ENCODE measurements around the gene BLMH. TPM values are rescaled to one million over a fixed set of nuclear protein-coding genes. Genes with fewer than 3 reads are reported as not detected.

BLMH gene
- total and polyA plus RNA-seq, 7 donors = 17.0 to 33.0 (median 23.6) TPM

- DNase-seq (no peak), ATAC-seq (peak in 2 of 4 donors; percentile 11 to 23)
- H3K27ac ChIP-seq = peak overlapping the region; percentile 64
- intact Hi-C loops (cut with DNase I) = no loop called here
- H3K36me3 ChIP-seq (ENCODE audit: insufficient read depth in 1 of 2, low read depth in 1 of 2) = peaks cover 0 to 29% of the 10 kb centered on the region in 2 donors
- TF ChIP-seq CTCF (IDR thresholded peaks at IDR 0.05) = no peak
- peak overlapping the region; percentile 86 for H3K4me3 ChIP-seq
- no peaks in the 10 kb centered on the region for H3K9me3 ChIP-seq
- no peaks in the 10 kb centered on the region for H3K27me3 ChIP-seq (ENCODE audit: insufficient read depth in 3 of 3, low read length in 2 of 3)
- 21 to 24% (median 23%) methylated on average over 17 of the region's 17 CpGs for WGBS, 3 donors
- H3K4me1 ChIP-seq = peaks cover 15% of the 10 kb centered on the region
These were observed 628 bp upstream of the BLMH start for GRCh38 chr17:30292286-30292858.

GRCh38 chr17:30290696-30291542, 825 bp downstream of the BLMH start:
- Histone ChIP-seq H3K4me1 (peaks cover 15% of the 10 kb centered on the region), H3K27me3 (ENCODE audit: insufficient read depth in 3 of 3, low read length in 2 of 3) (no peaks in the 10 kb centered on the region), H3K9me3 (no peaks in the 10 kb centered on the region), H3K27ac (peak overlapping the region; percentile 64), H3K36me3 (ENCODE audit: insufficient read depth in 1 of 2, low read depth in 1 of 2) (peaks cover 0 to 44% of the 10 kb centered on the region in 2 donors), H3K4me3 (peak overlapping the region; percentile 86)
- TF ChIP-seq CTCF (IDR thresholded peaks at IDR 0.05) = no peak
- WGBS, 3 donors = 4% methylated on average over 22 of the region's 22 CpGs
- ATAC-seq (peak; percentile 53 to 80 (median 68)), DNase-seq (peak; percentile 28 to 59)
- intact Hi-C loops (cut with DNase I) = no loop called here

- Histone ChIP-seq H3K9me3 (no peaks in the 10 kb centered on the region), H3K36me3 (ENCODE audit: insufficient read depth in 1 of 2, low read depth in 1 of 2) (peaks cover 0 to 52% of the 10 kb centered on the region in 2 donors), H3K4me1 (peaks cover 15% of the 10 kb centered on the region), H3K27ac (no peak overlapping the region), H3K4me3 (peak overlapping the region; percentile 86), H3K27me3 (ENCODE audit: insufficient read depth in 3 of 3, low read length in 2 of 3) (no peaks in the 10 kb centered on the region)
- TF ChIP-seq CTCF (IDR thresholded peaks at IDR 0.05) = no peak
- DNase-seq (no peak), ATAC-seq (no peak)
- WGBS, 3 donors = 78 to 86% (median 81%) methylated on average over 2 of the region's 2 CpGs
- intact Hi-C loops (cut with DNase I) = no loop called here
These were observed 1.7 kb downstream of the BLMH start for GRCh38 chr17:30290077-30290476.

GRCh38 chr17:30279156-30279555, 12.6 kb downstream of the BLMH start:
- Histone ChIP-seq H3K4me1 (no peaks in the 10 kb centered on the region), H3K9me3 (no peaks in the 10 kb centered on the region), H3K36me3 (ENCODE audit: insufficient read depth in 1 of 2, low read depth in 1 of 2) (peaks cover 0 to 90% of the 10 kb centered on the region in 2 donors), H3K27me3 (ENCODE audit: insufficient read depth in 3 of 3, low read length in 2 of 3) (no peaks in the 10 kb centered on the region), H3K4me3 (no peak overlapping the region), H3K27ac (no peak overlapping the region)
- ATAC-seq = no peak
- intact Hi-C loops (cut with DNase I) = loop anchor here (2.0 to 5.0 kb wide), 4 partner anchors 152 to 177 kb away; partner anchors contain the start of gene NSRP1 (in 1 of the 2)
- no peak for DNase-seq
- no peak for TF ChIP-seq CTCF (IDR thresholded peaks at IDR 0.05)

All from psoas muscle (tissue), 8 donors.